Measurements from ENCODE around the gene GAS7. TPM values are rescaled to one million over a fixed set of nuclear protein-coding genes. Genes with fewer than 3 reads are reported as not detected.

GAS7 gene
- total and polyA plus RNA-seq, 2 experiments from 2014 or later: 1.9 to 10.7 TPM

DNA sequence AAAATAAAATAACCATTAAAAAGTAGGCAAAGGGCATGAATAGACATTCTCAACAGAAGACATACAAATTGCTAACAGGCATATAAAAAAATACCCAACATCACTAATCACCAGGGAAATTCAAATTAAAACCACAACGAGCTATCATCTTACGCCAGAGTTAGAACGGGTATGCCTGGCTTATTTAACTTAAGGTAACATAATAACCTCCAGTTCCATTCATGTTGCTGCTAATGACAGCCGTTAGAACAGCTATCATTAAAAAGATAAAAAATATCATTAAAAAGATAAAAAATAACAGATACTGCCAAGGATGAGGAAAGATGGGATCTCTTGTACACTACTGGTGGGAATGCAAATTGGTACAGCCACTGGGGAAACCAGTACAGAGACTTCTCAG is 89.3 kb downstream of the GAS7 start:
- Histone ChIP-seq H3K4me3 (no peak overlapping the region), H3K4me2 (no peak overlapping the region), H3F3A (replicated peaks; ENCODE audit: low read depth) (no peaks in the 10 kb centered on the region), H3K27me3 (ENCODE audit: insufficient read depth) (no peaks in the 10 kb centered on the region), H3K9me2 (ENCODE audit: insufficient read depth) (no peaks in the 10 kb centered on the region), H3K36me3 (ENCODE audit: insufficient read depth) (no peaks in the 10 kb centered on the region), H4K20me1 (replicated peaks; ENCODE audit: insufficient read depth) (no peaks in the 10 kb centered on the region), H3K4me1 (ENCODE audit: insufficient read depth) (no peaks in the 10 kb centered on the region), H3K79me2 (replicated peaks; ENCODE audit: insufficient read depth) (no peaks in the 10 kb centered on the region), H3K27ac (ENCODE audit: low read depth) (no peak overlapping the region), H2AFZ (no peak overlapping the region)
- H3K4me3 Mint-ChIP-seq: no peak overlapping the region
- H3K9me3 Mint-ChIP-seq: no peaks in the 10 kb centered on the region; the same call in 2 of the 3 replicates
- H3K27me3 Mint-ChIP-seq (ENCODE audit: insufficient read depth, low read depth, poor library complexity): peaks cover 5% of the 10 kb centered on the region
- peaks cover 4% of the 10 kb centered on the region; the same call in 1 of the 3 replicates for H3K4me1 Mint-ChIP-seq
- TF ChIP-seq ETS1 (IDR thresholded peaks at IDR 0.05) (no peak), ZNF462 (CRISPR knock-in tag; IDR thresholded peaks at IDR 0.05) (no peak), REST (IDR thresholded peaks at IDR 0.05; ENCODE audit: unreplicated experiment) (no peak), STAT1 (IDR thresholded peaks at IDR 0.05; ENCODE audit: unreplicated experiment) (no peak), ZNF114 (CRISPR knock-in tag; IDR thresholded peaks at IDR 0.05) (no peak), CREB1 (CRISPR knock-in tag; IDR thresholded peaks at IDR 0.05; ENCODE audit: low read depth) (no peak), JUNB (IDR thresholded peaks at IDR 0.05; ENCODE audit: unreplicated experiment) (no peak), ZNF331 (CRISPR knock-in tag; IDR thresholded peaks at IDR 0.05; ENCODE audit: low read depth) (no peak), EZH2phosphoT487 (IDR thresholded peaks at IDR 0.05; ENCODE audit: unreplicated experiment) (no peak), EZH2 (IDR thresholded peaks at IDR 0.05; ENCODE audit: low read depth, unreplicated experiment) (no peak), POLR2AphosphoS5 (IDR thresholded peaks at IDR 0.05; ENCODE audit: low read depth) (no peak), NANOG (IDR thresholded peaks at IDR 0.05; ENCODE audit: borderline replicate concordance) (no peak)
- TF ChIP-seq, protein P1, sequence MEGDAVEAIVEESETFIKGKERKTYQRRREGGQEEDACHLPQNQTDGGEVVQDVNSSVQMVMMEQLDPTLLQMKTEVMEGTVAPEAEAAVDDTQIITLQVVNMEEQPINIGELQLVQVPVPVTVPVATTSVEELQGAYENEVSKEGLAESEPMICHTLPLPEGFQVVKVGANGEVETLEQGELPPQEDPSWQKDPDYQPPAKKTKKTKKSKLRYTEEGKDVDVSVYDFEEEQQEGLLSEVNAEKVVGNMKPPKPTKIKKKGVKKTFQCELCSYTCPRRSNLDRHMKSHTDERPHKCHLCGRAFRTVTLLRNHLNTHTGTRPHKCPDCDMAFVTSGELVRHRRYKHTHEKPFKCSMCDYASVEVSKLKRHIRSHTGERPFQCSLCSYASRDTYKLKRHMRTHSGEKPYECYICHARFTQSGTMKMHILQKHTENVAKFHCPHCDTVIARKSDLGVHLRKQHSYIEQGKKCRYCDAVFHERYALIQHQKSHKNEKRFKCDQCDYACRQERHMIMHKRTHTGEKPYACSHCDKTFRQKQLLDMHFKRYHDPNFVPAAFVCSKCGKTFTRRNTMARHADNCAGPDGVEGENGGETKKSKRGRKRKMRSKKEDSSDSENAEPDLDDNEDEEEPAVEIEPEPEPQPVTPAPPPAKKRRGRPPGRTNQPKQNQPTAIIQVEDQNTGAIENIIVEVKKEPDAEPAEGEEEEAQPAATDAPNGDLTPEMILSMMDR (conservative IDR thresholded peaks at IDR 0.05; ENCODE audit: low read depth in 2 of 2): no peak
- ATAC-seq (no peak), DNase-seq (ENCODE audit: low spot score) (no peak)
- H3K27ac Mint-ChIP-seq: no peak overlapping the region
- no peaks in the 10 kb centered on the region; the same call in 2 of the 3 replicates for H3K36me3 Mint-ChIP-seq (ENCODE audit: low read depth)
